GM12801 (cell line): ENCODE measurements around the gene SERINC1.

ENCODE experiments used
- TF ChIP-seq, protein P1 (sequence below): IDR thresholded peaks from one replicate; pipeline ENCODE4 v1.5.1; 2011; ENCODE audit warnings: control low read depth; ENCODE audit not compliant: insufficient read length; ENCODE audit errors: extremely low read depth

SERINC1 gene

GRCh38 chr6:122399348-122400120 is 72.1 kb downstream of the SERINC1 start, which contains the start of gene HSF2:
HSF2 (plus strand) TSS chr6:122399652; CDS start chr6:122399738, 86 bp downstream.
- TF ChIP-seq, protein P1, sequence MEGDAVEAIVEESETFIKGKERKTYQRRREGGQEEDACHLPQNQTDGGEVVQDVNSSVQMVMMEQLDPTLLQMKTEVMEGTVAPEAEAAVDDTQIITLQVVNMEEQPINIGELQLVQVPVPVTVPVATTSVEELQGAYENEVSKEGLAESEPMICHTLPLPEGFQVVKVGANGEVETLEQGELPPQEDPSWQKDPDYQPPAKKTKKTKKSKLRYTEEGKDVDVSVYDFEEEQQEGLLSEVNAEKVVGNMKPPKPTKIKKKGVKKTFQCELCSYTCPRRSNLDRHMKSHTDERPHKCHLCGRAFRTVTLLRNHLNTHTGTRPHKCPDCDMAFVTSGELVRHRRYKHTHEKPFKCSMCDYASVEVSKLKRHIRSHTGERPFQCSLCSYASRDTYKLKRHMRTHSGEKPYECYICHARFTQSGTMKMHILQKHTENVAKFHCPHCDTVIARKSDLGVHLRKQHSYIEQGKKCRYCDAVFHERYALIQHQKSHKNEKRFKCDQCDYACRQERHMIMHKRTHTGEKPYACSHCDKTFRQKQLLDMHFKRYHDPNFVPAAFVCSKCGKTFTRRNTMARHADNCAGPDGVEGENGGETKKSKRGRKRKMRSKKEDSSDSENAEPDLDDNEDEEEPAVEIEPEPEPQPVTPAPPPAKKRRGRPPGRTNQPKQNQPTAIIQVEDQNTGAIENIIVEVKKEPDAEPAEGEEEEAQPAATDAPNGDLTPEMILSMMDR = no peak

GRCh38 chr6:122399055-122399347 is 72.6 kb downstream of the SERINC1 start:
- TF ChIP-seq, protein P1 = no peak

- TF ChIP-seq, protein P1 = no peak
These were observed 77.6 kb downstream of the SERINC1 start for GRCh38 chr6:122394016-122394415.

DNA sequence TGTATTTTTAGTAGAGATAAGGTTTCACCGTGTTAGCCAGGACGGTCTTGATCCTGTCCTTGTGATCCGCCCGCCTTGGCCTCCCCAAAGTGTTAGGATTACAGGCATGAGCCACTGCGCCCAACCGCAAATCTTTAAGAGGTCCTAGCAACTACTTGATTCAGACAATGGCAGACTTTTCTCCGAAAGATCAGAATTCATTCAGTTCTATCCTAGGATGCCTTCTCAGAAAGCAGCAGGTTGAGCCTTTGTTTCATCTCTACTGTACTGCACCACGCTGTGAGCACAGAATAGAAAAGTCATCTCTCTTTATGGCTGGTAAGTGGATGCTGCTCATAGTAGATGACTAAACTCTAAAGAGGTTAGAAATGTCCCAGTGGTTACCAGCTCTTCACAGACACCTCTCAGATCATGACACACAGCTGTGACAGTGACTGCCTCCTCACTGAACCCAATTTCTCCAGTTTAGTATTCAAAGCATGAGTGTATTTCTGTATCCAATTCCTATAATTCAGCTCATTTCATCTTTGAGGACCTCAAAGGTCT is 78.2 kb downstream of the SERINC1 start:
- TF ChIP-seq, protein P1 = no peak
